BJ (cell line): ENCODE measurements around the gene MTHFD1. TPM values are rescaled to one million over a fixed set of nuclear protein-coding genes. Genes with fewer than 3 reads are reported as not detected.

Experiments
- CTCF ChIA-PET: fragments of 350-600 bp; formaldehyde crosslinking; extraction: SDS; loops from one replicate; lab custom pipeline; 2021; ENCODE audit warnings: antibody characterized with exemption, inconsistent platforms; lab: Yijun Ruan, JAX
- POLR2A ChIA-PET: fragments of 300-600 bp; sonication (Branson Sonifier 250); formaldehyde crosslinking; extraction: SDS; loops from one replicate; lab custom pipeline; 2021; ENCODE audit warnings: antibody characterized with exemption; lab: Charles Lee
- DNase-seq: peaks from one replicate; pipeline ENCODE4 v3.0.0-alpha.2; 2011; ENCODE audit warnings: low read depth
- H3K27me3 ChIP-seq: 2 replicates; pipeline ENCODE4 v1.6.0; 2011; ENCODE audit warnings: low read length; ENCODE audit not compliant: control insufficient read depth, insufficient read depth
- H3K36me3 ChIP-seq: 2 replicates; pipeline ENCODE4 v1.5.1; 2011; ENCODE audit warnings: low read length; ENCODE audit not compliant: control insufficient read depth, insufficient read depth
- H3K4me3 ChIP-seq: 2 replicates; pipeline ENCODE4 v1.5.1; 2011; ENCODE audit warnings: low read depth, mild to moderate bottlenecking, control low read depth, low read length
- polyA minus RNA-seq: library from RNA; depleted of rRNA, polyadenylated mRNA; stranded (reverse); fragments of >200 nt; gene quantifications from 2 replicates; pipeline ENCODE4 v1.2.3, GENCODE V29; 2011; rRNA and poly(A)+ RNA removed
- polyA plus RNA-seq: library from polyadenylated mRNA; depleted of rRNA; stranded (reverse); fragments of >200 nt; gene quantifications from 2 replicates; pipeline ENCODE4 v1.2.3, GENCODE V29; 2011; rRNA removed
- TF ChIP-seq, protein P1 (sequence below): IDR thresholded peaks from 2 replicates; pipeline ENCODE4 v1.5.1; 2011; ENCODE audit warnings: low read depth, mild to moderate bottlenecking, control low read depth, inconsistent platforms, low read length, moderate library complexity; ENCODE audit not compliant: insufficient read depth

Gene MTHFD1
- polyA plus RNA-seq (30.9 and 36.1 TPM in 2 replicates), polyA minus RNA-seq (46.9 and 50.0 TPM in 2 replicates)

DNA sequence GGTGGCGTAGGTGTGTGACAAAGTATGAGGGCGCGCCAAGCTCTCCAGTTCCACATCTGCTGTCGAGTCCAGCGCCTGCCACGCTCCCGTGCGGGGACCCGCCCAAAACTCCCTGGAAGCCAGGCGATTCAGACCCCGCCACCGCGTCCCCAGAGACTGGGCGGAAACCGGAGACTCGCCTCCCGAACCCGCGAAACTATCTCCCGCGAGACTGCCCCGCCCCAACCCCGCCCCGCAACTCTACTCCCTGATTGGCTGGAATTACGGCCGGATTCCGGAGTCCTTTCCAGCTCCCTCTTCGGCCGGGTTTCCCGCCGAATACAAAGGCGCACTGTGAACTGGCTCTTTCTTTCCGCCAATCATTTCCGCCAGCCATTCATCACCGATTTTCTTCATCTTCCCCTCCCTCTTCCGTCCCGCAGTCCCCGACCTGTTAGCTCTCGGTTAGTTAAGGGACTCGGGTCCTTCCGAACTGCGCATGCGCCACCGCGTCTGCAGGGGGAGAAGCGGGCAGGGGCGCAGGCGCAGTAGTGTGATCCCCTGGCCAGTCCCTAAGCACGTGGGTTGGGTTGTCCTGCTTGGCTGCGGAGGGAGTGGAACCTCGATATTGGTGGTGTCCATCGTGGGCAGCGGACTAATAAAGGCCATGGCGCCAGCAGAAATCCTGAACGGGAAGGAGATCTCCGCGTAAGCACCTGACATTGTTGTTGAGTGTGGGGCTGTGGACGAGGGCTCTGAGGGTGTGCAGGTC lies at the start of gene MTHFD1:
Gene MTHFD1, plus strand, starts transcription at position 572 of the 751 bp plus-strand sequence. Its CDS starts 75 bp downstream, at position 647.
- Histone ChIP-seq H3K27me3 (no peaks in the 10 kb centered on the region), H3K36me3 (no peaks in the 10 kb centered on the region), H3K4me3 (peak within 1 kb of the TSS; percentile 68)
- CTCF ChIA-PET, result interaction anchor here (0.8 to 1.7 kb wide), 5 partner anchors 21 to 115 kb away, joined by 3 to 6 read pairs (median 4); partner anchors contain the start of genes AKAP5 and ZBTB25
- POLR2A ChIA-PET, result interaction anchor here (0.5 to 0.6 kb wide), 3 partner anchors 14 to 530 kb away, joined by 3 to 4 read pairs (median 4); no protein-coding TSS in a partner anchor
- TF ChIP-seq, protein P1, sequence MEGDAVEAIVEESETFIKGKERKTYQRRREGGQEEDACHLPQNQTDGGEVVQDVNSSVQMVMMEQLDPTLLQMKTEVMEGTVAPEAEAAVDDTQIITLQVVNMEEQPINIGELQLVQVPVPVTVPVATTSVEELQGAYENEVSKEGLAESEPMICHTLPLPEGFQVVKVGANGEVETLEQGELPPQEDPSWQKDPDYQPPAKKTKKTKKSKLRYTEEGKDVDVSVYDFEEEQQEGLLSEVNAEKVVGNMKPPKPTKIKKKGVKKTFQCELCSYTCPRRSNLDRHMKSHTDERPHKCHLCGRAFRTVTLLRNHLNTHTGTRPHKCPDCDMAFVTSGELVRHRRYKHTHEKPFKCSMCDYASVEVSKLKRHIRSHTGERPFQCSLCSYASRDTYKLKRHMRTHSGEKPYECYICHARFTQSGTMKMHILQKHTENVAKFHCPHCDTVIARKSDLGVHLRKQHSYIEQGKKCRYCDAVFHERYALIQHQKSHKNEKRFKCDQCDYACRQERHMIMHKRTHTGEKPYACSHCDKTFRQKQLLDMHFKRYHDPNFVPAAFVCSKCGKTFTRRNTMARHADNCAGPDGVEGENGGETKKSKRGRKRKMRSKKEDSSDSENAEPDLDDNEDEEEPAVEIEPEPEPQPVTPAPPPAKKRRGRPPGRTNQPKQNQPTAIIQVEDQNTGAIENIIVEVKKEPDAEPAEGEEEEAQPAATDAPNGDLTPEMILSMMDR, result no peak
- peak; percentile 99 for DNase-seq

DNA sequence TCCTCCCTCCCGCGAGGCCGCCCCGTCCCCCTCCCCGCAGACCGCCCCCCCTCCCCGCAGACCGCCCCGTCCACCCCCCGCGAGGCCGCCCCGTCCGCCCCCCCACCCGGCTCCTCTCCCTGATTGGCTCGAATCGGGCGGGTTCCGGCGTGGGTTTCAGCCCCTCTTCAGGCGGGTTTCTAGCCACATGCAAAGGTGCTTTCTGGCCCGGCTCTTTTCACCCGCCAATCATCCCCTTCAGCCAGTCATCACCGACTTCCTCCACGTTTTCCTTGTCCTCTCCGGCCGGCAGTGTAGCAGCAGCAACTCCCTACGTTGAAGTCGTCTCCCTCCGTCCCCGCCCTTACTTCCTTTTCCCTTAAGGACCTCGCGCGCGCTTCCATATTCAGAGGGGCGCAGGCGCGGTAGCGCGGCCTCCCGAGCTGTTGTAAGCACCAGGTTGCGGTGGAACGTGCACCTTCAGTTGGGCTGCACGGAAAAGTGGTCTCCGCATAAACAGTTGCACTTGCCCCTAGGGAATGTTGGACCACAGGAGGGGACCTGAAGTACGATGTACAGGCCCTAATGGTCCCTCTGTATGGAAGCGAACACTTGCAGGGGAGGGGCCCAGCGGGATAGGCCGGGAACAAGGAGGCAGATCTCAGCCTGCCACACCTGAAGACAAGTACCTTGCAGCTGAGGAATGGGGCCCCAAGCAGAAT lies 49.4 kb upstream of the MTHFD1 start:
- CTCF ChIA-PET, result interaction anchor here (0.8 to 3.6 kb wide), 7 partner anchors 10 to 426 kb away, joined by 3 to 24 read pairs (median 3); no protein-coding TSS in a partner anchor
- Histone ChIP-seq H3K4me3 (peak overlapping the region; percentile 56), H3K36me3 (no peaks in the 10 kb centered on the region), H3K27me3 (no peaks in the 10 kb centered on the region)
- POLR2A ChIA-PET, result interaction anchor here (0.7 kb wide), 1 partner anchor 139 kb away, joined by 5 read pairs; no protein-coding TSS in a partner anchor
- peak; percentile 93 for DNase-seq
- TF ChIP-seq, protein P1, result no peak

DNA sequence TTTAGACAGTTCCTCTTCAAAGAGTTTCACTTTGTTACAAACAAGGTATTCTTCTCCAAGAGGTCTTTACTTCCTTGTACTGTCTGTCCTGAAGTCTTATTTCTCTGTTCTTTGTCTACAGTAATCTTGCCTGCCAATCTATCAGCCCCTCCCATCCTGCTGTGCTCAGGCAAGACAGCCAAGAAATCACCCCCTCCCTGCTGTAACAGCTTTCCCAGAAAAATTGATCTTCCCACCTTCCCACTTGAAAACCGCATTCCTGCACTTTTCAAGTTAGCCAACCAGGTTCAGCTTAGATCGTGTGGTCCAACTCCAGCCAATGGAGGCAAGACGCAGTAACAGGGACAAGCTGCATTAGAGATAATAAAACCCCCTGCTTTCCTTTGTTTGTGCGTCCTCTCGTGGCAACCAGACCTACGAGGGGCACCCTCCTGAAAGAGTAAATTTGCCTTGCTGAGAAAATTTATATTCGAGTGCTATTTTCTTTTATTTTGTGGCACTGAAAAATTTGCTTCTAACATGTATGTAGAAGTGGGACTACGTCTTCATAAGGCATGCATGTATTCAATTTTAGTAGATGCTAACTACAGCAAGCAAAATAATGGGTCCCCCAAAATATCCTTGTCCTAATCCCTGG lies 47.5 kb upstream of the MTHFD1 start:
- TF ChIP-seq, protein P1, result no peak
- ChIA-PET POLR2A (no interaction called here), CTCF (interaction anchor here (1.3 to 5.6 kb wide), 4 partner anchors 38 to 424 kb away, joined by 3 to 80 read pairs (median 15); no protein-coding TSS in a partner anchor)
- Histone ChIP-seq H3K4me3 (no peak overlapping the region), H3K36me3 (no peaks in the 10 kb centered on the region), H3K27me3 (no peaks in the 10 kb centered on the region)
- no peak for DNase-seq

DNA sequence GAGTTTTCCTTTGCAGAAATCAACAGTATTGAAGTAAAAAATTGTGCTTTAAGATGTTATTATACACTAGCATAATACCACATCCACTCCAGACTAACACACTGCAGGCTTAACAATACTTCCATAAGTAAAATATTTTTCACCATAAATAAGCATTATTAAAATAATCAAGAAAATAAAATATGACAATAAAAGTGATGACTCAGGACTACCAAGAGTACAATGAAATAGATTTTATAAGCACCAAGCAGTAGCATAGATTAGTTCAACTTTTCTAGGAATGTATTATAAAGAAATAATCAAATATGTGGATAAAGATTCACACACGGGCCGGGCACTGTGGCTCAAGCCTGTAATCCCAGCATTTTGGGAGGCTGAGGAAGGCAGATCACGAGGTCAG lies 40.4 kb upstream of the MTHFD1 start:
- TF ChIP-seq, protein P1, result no peak
- CTCF ChIA-PET, result interaction anchor here (1.5 kb wide), 1 partner anchor 131 kb away, joined by 7 read pairs; no protein-coding TSS in a partner anchor
- POLR2A ChIA-PET, result no interaction called here
- DNase-seq, result no peak
- Histone ChIP-seq H3K4me3 (no peak overlapping the region), H3K36me3 (no peaks in the 10 kb centered on the region), H3K27me3 (no peaks in the 10 kb centered on the region)
